ENCODE results near the gene CLDN18.

Gene CLDN18

GRCh38 chr3:138072796-138073195 is 62.8 kb downstream of the CLDN18 start:
- TF ChIP-seq TAF1 (IDR thresholded peaks at IDR 0.05; ENCODE audit: borderline replicate concordance, insufficient read depth, low read length) = no peak
- no peak for TF ChIP-seq REST (IDR thresholded peaks at IDR 0.05; ENCODE audit: insufficient read depth in 1 of 2, low read depth in 2 of 2, low read length in 2 of 2)
- no peak for TF ChIP-seq POLR2AphosphoS5 (IDR thresholded peaks at IDR 0.05; ENCODE audit: low read depth, low read length)
- TF ChIP-seq FOXP2 (optimal IDR thresholded peaks at IDR 0.05; ENCODE audit: borderline replicate concordance, extremely low read depth, extremely low read length, insufficient read depth) = no peak
- no peak for TF ChIP-seq SIN3A (IDR thresholded peaks at IDR 0.05; ENCODE audit: borderline replicate concordance, insufficient read depth, low read length)

GRCh38 chr3:138078096-138078495 is 68.1 kb downstream of the CLDN18 start:
- TF ChIP-seq TAF1 (IDR thresholded peaks at IDR 0.05; ENCODE audit: borderline replicate concordance, insufficient read depth, low read length) (no peak), SIN3A (IDR thresholded peaks at IDR 0.05; ENCODE audit: borderline replicate concordance, insufficient read depth, low read length) (no peak), REST (IDR thresholded peaks at IDR 0.05; ENCODE audit: insufficient read depth in 1 of 2, low read depth in 2 of 2, low read length in 2 of 2) (no peak), FOXP2 (optimal IDR thresholded peaks at IDR 0.05; ENCODE audit: borderline replicate concordance, extremely low read depth, extremely low read length, insufficient read depth) (no peak), POLR2AphosphoS5 (IDR thresholded peaks at IDR 0.05; ENCODE audit: low read depth, low read length) (no peak)

GRCh38 chr3:138078901-138079344 is 69.0 kb downstream of the CLDN18 start:
- TF ChIP-seq SIN3A (IDR thresholded peaks at IDR 0.05; ENCODE audit: borderline replicate concordance, insufficient read depth, low read length) = no peak
- no peak for TF ChIP-seq REST (IDR thresholded peaks at IDR 0.05; ENCODE audit: insufficient read depth in 1 of 2, low read depth in 2 of 2, low read length in 2 of 2)
- TF ChIP-seq POLR2AphosphoS5 (IDR thresholded peaks at IDR 0.05; ENCODE audit: low read depth, low read length) = no peak
- TF ChIP-seq TAF1 (IDR thresholded peaks at IDR 0.05; ENCODE audit: borderline replicate concordance, insufficient read depth, low read length) = no peak
- TF ChIP-seq FOXP2 (optimal IDR thresholded peaks at IDR 0.05; ENCODE audit: borderline replicate concordance, extremely low read depth, extremely low read length, insufficient read depth) = no peak

- TF ChIP-seq FOXP2 (optimal IDR thresholded peaks at IDR 0.05; ENCODE audit: borderline replicate concordance, extremely low read depth, extremely low read length, insufficient read depth) = no peak
- no peak for TF ChIP-seq POLR2AphosphoS5 (IDR thresholded peaks at IDR 0.05; ENCODE audit: low read depth, low read length)
- TF ChIP-seq SIN3A (IDR thresholded peaks at IDR 0.05; ENCODE audit: borderline replicate concordance, insufficient read depth, low read length) = no peak
- no peak for TF ChIP-seq TAF1 (IDR thresholded peaks at IDR 0.05; ENCODE audit: borderline replicate concordance, insufficient read depth, low read length)
- no peak for TF ChIP-seq REST (IDR thresholded peaks at IDR 0.05; ENCODE audit: insufficient read depth in 1 of 2, low read depth in 2 of 2, low read length in 2 of 2)
These were observed 69.9 kb downstream of the CLDN18 start for GRCh38 chr3:138079901-138080300.
